Thoracic aorta (tissue), 2 donors: ENCODE data around the gene GINS1. TPM values are rescaled to one million over a fixed set of nuclear protein-coding genes. Genes with fewer than 3 reads are reported as not detected.

Experiments
- ATAC-seq: fragments of 150-250 bp; one replicate; pipeline ENCODE4 v1.8.0; 2017; ENCODE audit warnings: low read depth; ENCODE audit not compliant: insufficient number of reproducible peaks, low FRiP score
- DNase-seq: peaks from one replicate; pipeline ENCODE4 v3.0.0-alpha.2; 2020; ENCODE audit warnings: low spot score
- H3K27ac ChIP-seq, 2 donors: fragments of 200-600 bp; sonication (generic); 1 replicate in 1 of 2; 2 replicates in 1 of 2; pipeline ENCODE4 v1.5.1; 2016; ENCODE audit warnings: mild to moderate bottlenecking in 2 of 2, moderate library complexity in 2 of 2
- H3K27me3 ChIP-seq: fragments of 200-600 bp; sonication (generic); replicated peaks from 2 replicates; pipeline ENCODE4 v1.6.0; 2016; ENCODE audit warnings: mild to moderate bottlenecking; ENCODE audit not compliant: insufficient read depth
- H3K36me3 ChIP-seq: fragments of 200-600 bp; sonication (generic); one replicate; pipeline ENCODE4 v1.5.1; 2016
- H3K4me1 ChIP-seq, 2 donors: fragments of 200-600 bp; sonication (generic); 1 replicate in 1 of 2; 2 replicates in 1 of 2; pipeline versions ENCODE4 v1.5.1 to v1.6.0; 2016; ENCODE audit warnings: low read depth in 2 of 2, mild to moderate bottlenecking in 1 of 2; ENCODE audit not compliant: control insufficient read depth in 1 of 2
- H3K4me3 ChIP-seq: fragments of 200-600 bp; sonication (generic); 2 replicates; pipeline ENCODE4 v1.5.1; 2016; ENCODE audit warnings: mild to moderate bottlenecking
- H3K9me3 ChIP-seq: fragments of 200-600 bp; sonication (generic); 2 replicates; pipeline ENCODE4 v1.5.1; 2016
- total RNA-seq, 2 donors: library from RNA; depleted of rRNA; stranded (reverse); fragments of >200 nt; gene quantifications; one replicate each; pipeline versions ENCODE4 v1.1.0 to v1.2.3, GENCODE V29; 2016
- TF ChIP-seq, protein P1 (sequence below): fragments of 200-600 bp; sonication (generic); IDR thresholded peaks from one replicate; pipeline ENCODE4 v1.5.1; 2019; ENCODE audit warnings: antibody characterized with exemption

Gene GINS1
- total RNA-seq, 2 donors from 2014 or later, result 0.41 TPM; not detected in 1

DNA sequence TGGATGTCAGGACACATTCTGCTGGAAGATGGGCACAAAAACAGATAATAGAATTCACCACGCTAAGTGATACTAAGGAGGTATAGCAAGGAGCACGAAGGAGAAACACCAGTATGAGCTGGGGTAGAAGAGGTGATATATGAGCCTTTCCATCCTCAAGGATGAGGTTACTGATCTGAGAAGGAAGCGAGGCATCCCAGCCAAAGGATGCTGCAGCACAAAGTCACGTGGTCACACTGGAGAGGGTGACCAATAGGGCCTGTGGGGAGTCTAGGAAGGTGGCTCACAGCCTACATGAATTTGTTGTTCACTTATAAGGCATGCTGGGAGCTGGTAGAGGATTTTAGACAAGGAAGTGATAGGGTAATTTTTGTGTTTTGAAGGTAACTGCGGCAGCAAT, 1.4 kb downstream of the GINS1 start:
- DNase-seq (no peak), ATAC-seq (no peak)
- peaks cover 6 to 13% of the 10 kb centered on the region in 2 donors for H3K4me1 ChIP-seq
- H3K4me3 ChIP-seq, result no peak overlapping the region
- H3K36me3 ChIP-seq, result no peaks in the 10 kb centered on the region
- TF ChIP-seq, protein P1, sequence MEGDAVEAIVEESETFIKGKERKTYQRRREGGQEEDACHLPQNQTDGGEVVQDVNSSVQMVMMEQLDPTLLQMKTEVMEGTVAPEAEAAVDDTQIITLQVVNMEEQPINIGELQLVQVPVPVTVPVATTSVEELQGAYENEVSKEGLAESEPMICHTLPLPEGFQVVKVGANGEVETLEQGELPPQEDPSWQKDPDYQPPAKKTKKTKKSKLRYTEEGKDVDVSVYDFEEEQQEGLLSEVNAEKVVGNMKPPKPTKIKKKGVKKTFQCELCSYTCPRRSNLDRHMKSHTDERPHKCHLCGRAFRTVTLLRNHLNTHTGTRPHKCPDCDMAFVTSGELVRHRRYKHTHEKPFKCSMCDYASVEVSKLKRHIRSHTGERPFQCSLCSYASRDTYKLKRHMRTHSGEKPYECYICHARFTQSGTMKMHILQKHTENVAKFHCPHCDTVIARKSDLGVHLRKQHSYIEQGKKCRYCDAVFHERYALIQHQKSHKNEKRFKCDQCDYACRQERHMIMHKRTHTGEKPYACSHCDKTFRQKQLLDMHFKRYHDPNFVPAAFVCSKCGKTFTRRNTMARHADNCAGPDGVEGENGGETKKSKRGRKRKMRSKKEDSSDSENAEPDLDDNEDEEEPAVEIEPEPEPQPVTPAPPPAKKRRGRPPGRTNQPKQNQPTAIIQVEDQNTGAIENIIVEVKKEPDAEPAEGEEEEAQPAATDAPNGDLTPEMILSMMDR, result no peak
- no peaks in the 10 kb centered on the region for H3K27me3 ChIP-seq
- H3K9me3 ChIP-seq, result no peaks in the 10 kb centered on the region
- H3K27ac ChIP-seq, result no peak overlapping the region

DNA sequence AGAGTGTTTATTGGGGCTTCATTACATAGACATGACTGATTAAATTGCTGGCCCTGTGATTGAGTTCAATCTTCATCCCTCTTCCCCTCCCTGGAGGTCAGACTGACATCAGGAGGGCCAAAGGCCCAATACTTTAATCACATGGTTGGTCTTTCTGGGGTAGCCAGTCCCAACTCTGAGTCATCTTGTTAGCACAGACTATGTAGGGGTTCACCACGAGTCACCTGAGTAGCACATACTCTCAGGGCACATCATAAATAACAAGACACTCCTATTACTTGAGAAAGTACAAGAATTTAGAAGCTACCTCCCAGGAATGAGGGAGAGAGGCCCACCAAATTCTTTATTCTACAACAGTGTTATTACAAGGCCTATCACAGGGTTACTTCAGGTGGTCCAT, 11.3 kb downstream of the GINS1 start:
- no peak for DNase-seq
- Histone ChIP-seq H3K4me3 (no peak overlapping the region), H3K9me3 (no peaks in the 10 kb centered on the region), H3K27ac (no peak overlapping the region), H3K27me3 (no peaks in the 10 kb centered on the region), H3K4me1 (no peaks in the 10 kb centered on the region), H3K36me3 (no peaks in the 10 kb centered on the region)
- no peak for ATAC-seq
- TF ChIP-seq, protein P1, result no peak

GRCh38 chr20:25421102-25421501, 13.6 kb downstream of the GINS1 start:
- no peak overlapping the region for H3K4me3 ChIP-seq
- no peak overlapping the region for H3K27ac ChIP-seq
- no peaks in the 10 kb centered on the region for H3K36me3 ChIP-seq
- TF ChIP-seq, protein P1, result no peak
- no peaks in the 10 kb centered on the region for H3K4me1 ChIP-seq
- H3K27me3 ChIP-seq, result no peaks in the 10 kb centered on the region
- DNase-seq (no peak), ATAC-seq (no peak)
- H3K9me3 ChIP-seq, result no peaks in the 10 kb centered on the region

DNA sequence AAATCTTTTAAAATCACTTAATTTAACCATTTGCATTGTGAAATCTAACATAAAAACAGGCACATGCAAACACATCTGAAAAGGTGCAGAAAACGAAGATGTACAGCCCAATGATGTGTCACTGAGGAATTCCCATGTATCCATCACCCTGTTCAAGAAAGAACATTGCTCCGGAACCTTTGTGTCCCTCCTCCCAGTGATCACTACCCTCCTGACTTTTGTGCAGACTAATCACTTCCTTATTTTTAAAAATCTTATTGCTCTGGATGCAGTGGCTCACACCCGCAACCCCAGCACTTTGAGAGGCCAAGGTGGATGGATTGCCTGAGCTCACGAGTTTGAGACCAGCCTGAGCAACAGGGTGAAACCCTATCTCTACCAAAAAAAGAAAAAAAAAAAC, 14.6 kb downstream of the GINS1 start:
- TF ChIP-seq, protein P1, result no peak

GRCh38 chr20:25424536-25424935, 17.1 kb downstream of the GINS1 start:
- no peak overlapping the region for H3K27ac ChIP-seq
- H3K9me3 ChIP-seq, result no peaks in the 10 kb centered on the region
- H3K4me3 ChIP-seq, result no peak overlapping the region
- TF ChIP-seq, protein P1, result no peak
- no peaks in the 10 kb centered on the region for H3K27me3 ChIP-seq
- ATAC-seq (no peak), DNase-seq (no peak)
- no peaks in the 10 kb centered on the region for H3K36me3 ChIP-seq
- H3K4me1 ChIP-seq, result no peaks in the 10 kb centered on the region

More for the DNA sequence above, 14.6 kb downstream of the GINS1 start:
- no peaks in the 10 kb centered on the region for H3K36me3 ChIP-seq
- H3K4me1 ChIP-seq, result no peaks in the 10 kb centered on the region
- H3K4me3 ChIP-seq, result no peak overlapping the region
- no peaks in the 10 kb centered on the region for H3K9me3 ChIP-seq
- H3K27me3 ChIP-seq, result no peaks in the 10 kb centered on the region
- DNase-seq, result no peak
- H3K27ac ChIP-seq, result no peak overlapping the region
- no peak for ATAC-seq
